HG03066 (cell line): ENCODE results near the gene ZNF512B.
"Not testable (repeated sequence)": the region's sequence is repeated elsewhere in the genome, so short reads cannot be mapped to it uniquely, and the experiment has no call there.

Source experiments
- ATAC-seq: cut with Tn5 transposase; IDR thresholded peaks from one replicate; pipeline ENCODE4 v1.9.1; 2021; ENCODE audit warnings: low read depth; ENCODE audit not compliant: unreplicated experiment

Gene ZNF512B

DNA sequence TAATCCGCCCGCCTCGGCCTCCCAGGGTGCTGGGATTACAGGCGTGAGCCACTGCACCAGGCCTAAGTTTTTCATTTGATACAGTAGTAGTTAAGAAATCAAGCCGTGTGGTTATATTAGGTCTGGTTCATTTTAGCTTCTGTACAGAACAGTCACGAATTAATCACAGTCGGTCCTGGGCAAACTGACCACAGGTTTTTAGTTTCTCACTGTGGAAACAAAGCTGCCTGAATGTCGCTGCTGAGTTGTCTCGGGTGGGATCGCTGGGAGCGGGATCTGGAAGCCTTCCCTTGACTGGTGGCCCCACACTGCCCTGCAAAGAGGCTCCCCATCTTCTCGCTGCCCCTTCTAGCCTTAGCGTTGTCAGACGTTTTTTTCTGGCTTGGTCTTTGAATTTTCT is 32.1 kb downstream of the ZNF512B start:
- ATAC-seq: no peak

DNA sequence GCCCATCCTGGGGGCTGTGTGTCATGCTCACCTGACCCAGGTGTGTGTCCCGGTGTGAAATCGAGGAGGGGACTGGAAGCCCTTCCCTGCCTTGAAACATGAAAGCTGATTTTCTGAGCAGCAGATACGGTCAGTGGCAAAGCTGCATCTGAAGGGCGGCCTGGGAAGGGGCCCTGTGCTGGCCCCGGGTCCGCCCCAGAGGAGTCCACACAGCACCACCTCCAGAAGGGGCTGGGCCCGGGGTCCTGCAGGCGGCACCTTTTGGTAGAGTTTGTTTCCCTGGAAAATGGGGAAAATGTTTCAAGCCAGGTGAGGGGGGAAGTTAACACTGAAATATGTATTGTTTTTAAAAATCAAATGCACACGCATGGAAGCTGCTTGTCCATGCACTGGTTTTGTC is 34.3 kb downstream of the ZNF512B start:
- no peak for ATAC-seq

DNA sequence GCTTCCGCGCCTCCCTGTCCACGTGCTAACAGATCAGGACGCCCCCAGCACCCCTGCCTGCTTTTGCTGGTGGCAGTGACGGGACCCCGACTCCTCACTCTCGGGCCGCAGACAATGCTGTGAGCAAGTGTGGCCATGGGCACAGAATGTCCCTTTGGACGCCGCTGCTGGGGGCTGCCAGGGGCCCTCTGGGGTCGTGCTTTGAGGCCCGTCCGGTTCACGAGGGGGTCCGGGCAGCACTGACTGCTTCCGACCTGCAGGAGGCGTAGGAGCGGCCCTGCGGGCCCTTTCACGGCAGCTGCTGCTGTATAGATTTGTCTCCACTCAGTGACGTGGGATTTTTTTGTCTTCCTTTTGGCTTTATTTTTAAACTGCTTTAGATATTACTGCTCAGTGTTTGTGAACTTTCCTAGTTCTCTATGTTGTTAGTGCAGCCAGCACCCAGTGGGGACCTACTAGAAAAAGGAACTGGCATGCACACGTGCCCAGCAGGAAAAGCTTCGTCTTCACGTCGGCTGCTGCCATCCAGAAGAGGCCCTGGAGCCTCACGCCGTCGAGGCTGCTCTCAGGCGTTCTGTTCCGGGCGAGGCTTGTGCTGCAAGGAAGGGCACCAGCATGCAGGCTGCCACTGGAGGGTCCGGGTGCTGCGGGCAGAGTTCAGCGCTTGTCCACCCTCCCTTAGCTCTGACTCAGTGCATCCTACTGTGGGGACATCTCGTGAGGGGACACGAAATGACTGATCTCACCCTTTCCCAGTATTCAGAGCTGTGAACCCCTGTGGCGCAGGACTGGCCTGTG is 35.3 kb downstream of the ZNF512B start:
- no peak for ATAC-seq

DNA sequence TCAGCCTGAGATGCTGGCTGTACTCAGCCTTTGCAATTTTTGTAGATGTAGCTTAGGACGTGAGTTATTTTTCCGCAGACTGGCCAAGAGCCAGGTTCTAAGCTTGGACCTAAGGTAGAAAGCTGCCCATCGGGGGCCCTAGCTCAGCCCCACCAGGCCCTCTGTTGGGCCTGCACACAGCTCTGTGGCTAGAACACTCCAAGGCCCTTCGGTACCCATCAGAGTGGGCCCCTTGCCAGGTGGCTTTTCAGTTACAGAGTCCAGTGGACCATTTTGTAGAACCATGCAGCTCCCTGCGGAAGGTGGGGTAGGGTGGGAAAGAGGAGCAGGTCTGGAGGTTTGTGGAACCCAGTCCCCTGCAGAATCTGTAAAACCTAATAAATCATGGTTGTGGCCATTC is 36.1 kb downstream of the ZNF512B start:
- no peak for ATAC-seq

DNA sequence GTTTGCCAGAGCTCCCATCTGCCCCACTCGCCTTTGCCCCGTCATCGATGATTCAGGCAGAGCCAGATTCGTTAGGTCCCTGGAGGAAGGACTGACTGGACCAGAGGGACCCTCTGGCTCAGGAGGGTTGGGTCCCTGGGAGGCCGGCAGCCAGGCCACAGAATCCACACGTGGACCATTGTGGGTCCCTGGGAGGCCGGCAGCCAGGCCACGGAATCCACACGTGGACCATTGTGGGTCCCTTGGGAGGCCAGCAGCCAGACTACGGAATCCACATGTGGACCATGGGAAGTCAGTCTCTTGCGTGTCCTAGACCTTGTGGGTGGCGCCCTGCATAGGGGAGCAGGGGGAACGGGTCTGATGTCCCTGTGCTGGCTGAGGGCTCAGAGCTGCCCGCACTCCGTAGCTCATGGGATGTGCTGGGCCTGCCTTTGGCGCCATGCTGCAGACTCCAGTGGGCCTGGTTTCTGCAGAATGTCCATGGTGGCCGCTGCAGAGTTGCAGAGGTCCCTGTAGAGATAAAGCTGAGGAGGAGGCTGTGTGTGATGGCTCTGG is 37.0 kb downstream of the ZNF512B start:
- ATAC-seq: no peak

DNA sequence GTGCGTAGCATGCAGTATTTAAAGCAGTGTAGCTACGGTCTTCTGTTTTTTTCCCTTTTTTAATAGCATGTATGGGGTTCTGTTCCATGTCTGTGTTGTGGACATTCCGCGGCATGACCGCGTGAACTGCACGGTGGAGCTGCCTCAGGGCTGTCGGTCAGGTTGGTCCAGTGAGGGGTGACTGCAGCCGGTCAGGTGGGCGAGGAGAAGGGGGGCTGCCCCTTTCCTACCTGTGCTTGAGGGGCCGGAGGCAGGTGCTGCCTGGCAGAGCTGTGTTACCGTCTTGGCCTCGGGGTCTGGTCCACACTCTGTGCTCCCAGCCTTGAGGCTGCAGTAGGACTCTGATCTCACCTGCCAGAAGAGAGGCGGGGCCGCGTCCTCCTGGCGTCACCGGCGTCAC is 38.0 kb downstream of the ZNF512B start:
- ATAC-seq: no peak

DNA sequence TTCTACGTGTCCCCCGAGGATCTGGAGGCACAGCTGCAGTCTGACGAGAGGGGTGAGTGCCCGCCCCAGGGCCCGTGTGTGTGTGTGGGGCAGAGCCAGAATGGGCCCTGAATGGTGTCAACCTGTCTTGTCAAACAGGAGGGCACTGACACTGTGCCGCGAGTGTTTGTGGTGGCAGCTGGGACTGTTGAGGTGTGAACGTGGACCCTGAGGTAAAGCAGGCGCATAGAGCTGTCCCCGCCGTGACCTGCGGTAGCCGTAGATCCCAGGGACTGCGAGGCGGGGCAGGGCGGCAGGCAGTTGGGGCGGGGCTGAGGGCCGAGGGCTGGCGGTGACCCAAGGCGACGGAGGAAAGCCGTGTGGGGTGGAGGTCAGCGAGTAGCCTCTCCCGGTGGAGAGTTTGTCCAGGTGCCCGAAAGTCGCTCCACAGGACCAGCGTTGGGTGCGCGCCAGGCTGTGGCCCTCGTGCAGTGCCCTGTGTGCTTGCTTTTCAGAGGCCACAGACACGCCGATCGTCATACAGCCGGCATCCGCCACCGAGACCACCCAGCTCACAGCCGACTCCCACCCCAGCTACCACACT is 38.7 kb downstream of the ZNF512B start:
- no peak for ATAC-seq

DNA sequence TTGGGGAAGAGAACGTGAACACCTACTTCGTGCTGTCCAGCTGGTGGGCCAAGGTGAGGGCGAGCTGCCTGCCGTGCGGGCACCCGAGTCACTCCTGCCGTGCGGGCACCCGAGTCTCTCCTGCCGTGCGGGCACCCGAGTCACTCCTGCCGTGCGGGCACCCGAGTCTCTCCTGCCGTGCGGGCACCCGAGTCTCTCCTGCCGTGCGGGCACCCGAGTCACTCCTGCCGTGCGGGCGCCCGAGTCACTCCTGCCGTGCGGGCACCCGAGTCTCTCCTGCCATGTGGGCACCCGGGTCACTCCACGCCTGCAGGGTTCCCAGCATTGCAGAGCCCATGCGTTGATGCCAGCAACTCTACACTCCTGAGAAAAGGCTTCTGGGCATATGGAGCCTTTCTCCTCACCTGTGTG is 40.3 kb downstream of the ZNF512B start:
- not testable (repeated sequence) for ATAC-seq

DNA sequence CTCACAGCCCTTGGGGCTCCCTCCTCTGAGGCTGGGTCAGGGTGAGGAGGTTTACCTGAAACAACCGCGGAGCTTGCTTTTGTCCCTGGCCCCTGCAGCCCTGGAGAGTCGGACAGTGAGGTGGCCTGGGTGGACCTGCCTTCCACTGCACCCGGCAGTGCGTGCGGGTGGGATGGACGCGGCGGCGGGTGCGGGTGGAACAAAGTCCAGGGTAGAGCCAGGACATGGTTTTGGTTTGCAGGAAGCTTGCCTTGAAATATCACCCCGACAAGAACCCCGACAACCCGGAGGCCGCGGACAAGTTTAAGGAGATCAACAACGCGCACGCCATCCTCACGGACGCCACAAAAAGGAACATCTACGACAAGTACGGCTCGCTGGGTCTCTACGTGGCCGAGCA is 40.7 kb downstream of the ZNF512B start:
- ATAC-seq: no peak

DNA sequence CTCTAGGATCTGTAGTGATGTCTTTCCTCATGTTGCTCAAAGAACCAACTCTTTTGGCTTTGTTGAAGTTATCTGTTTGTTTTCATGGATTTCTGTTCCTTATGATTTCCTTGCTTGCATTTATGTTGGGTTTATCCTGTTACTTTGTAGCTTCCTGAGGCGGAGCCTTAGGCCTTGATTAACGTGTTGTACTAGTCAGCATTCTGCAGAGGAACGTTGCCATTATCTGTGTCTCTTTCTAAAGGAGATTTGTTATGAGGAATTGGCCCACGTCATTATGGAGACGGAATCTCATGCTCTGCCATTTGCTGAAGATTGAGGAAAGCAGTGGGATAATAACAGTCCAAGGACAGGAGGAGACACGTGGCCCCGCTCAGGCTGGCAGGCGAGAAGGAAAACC is 43.4 kb downstream of the ZNF512B start:
- no peak for ATAC-seq

DNA sequence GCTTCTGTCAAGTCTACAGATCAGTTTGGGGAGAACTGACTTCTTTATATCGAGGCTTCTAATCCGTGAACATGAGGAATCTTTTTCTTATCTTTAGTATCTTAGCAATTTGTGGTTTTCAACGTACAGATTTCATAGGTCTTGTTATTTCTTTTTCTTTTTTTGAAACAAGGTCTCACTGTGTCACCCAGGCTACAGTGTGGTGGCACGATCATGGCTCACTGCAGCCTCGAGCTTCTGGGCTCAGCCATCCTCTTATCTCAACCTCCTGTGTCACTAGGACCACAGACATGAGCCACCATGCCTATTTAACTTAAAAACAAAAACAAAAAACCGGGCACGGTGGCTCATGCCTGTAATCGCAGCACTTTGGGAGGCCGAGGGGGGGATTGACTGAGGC is 45.5 kb downstream of the ZNF512B start:
- no peak for ATAC-seq

DNA sequence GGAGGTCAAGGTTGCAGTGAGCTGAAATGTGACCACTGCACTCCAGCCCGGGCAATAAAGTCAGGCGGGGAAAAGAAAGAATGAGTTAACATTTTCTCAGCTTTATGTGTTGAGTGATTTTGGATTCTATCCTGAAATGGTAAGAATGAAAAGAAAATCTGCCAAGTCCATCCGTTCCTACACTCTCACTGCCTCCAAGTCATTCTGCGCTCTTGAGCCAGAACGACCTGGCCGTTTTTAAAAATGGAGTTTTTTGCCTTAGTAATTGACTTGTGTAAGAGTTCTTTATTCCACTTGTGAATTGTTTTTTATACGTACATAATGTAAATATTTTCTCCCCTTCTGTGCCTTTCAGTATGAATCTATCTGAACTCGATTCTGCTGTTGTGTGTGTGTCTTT is 46.1 kb downstream of the ZNF512B start:
- no peak for ATAC-seq

DNA sequence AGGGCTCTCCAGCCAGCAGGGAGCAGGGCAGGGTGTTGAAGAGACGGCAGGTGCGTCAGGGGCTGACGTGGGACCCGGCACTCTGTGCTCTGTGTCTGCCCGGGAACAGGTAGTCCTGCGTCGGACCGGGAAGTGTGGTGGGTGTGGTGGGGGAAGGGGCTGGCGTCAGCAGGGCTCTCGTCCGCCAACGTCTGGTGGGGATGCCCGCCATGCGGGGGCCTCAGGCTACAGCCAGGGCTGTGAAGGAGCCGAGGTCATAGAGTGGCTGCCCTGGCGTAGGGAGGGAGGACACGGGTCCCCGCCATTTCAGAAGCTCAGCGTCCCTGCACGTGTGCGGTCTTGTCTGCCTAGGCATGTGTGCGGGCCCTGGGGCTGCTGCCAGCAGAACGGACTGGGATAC is 49.5 kb downstream of the ZNF512B start:
- no peak for ATAC-seq

DNA sequence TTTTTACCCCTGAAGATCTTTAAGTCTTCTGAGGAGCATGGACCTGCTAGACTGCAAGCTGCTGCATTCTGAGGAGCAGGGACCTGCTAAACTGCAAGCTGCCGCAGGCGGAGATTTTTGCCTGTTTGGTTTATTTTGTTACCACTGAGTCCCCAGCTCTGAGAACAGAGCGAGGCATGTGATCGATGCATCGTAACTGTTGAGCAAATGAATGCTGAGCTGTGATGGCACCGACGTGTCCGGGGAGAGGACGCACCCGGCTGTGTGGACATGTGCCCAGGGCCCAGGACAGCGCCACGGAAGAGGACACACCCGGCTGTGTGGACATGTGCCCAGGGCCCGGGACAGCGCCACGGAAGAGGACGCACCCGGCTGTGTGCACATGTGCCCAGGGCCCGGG is 50.6 kb downstream of the ZNF512B start:
- ATAC-seq: no peak

DNA sequence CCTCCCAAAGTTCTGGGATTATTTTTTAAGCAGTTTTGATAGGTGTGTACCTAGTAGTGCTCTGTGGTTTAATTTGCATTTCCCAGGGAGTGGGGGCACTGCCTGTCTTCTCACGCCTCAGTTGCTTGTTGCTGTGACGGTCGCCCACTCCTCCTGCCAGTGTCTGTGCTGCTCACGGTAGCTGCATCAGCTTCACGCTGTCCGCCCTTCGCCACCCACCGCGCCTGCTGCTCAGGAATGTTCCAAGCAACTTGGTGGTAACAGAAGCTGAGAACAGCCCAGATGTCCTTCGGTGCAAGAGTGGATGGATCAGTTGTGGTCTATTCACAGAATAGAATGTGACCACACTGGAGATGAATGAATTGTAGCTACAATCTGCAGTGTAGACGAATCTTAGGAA is 51.9 kb downstream of the ZNF512B start:
- no peak for ATAC-seq

DNA sequence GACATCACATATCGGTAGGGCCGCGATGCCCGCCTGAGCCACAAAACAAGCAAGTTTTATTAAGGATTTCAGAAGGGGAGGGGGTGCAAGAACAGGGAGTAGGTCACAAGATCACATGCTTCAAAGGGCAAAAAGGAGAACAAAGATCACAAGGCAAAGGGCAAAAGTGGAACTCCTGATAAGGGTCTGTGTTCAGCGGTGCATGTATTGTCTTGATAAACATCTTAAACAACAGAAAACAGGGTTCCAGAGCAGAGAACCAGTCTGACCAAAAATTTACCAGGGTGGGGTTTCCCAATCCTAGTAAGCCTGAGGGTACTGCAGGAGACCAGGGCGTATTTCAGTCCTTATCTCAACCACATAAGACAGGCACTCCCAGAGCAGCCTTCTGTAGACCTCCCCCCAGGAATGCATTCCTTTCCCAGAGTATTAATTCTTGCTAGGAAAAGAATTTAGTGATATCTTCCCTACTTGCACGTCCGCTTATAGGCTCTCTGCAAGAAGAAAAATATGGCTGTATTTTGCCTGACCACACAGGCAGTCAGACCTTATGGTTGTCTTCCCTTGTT is 53.3 kb downstream of the ZNF512B start:
- not testable (repeated sequence) for ATAC-seq

DNA sequence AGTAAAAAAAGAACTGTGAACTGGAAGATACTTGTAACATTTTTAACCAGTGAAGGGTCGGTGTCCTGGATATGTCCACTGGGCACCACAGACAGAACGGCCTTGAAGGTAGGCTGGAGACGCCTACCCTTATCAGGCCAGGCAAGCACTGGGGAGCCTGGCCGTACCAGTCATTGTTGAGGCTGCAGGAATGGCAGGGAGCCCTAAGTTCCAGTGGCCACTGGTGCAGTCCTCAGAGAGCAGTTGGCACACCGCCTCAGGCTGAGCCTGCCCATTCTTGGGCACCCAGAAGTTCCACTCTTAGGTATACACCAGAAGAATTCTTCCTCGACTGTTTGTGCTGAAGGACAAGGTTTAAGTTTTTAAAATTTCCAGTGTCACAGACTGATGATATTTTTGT is 54.3 kb downstream of the ZNF512B start:
- ATAC-seq: no peak

DNA sequence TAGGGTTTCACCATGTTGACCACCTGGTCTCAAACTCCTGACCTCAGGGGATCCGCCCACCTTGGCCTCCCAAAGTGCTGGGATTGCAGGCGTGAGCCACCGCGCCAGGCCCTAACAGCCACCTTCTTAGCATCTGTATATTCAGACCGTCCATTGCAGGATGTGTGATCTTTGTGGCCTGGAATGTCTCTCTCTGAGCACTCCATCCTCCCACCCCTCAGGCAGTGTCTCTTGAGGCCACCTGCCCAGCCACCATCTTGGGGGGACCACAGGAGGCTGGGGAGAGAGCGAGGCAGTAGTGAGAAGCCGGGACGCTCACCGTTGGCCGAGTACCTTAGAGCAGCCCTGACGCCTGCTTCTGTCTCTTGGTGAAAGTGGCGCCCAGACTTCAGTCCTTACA is 56.0 kb downstream of the ZNF512B start:
- ATAC-seq: no peak

DNA sequence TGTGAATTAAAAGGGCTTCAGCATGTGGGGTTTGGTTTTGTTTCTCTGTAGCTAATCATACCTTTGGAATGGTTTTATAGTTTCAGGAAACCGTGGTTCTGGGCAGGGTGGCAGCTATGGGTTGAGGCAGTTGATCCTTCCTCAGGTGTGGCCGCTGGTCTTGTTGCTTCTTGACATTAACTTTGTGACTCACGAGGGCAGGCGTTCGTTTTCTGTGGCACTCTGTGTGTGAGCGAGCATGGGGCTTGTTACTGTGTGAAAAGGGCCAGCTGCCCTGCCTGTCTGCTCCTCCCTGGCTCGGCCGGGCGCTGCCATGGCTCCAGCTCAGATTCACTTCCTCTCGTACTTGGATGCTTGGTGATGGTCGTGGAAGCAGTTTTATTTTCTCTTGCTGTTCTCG is 58.6 kb downstream of the ZNF512B start:
- no peak for ATAC-seq

DNA sequence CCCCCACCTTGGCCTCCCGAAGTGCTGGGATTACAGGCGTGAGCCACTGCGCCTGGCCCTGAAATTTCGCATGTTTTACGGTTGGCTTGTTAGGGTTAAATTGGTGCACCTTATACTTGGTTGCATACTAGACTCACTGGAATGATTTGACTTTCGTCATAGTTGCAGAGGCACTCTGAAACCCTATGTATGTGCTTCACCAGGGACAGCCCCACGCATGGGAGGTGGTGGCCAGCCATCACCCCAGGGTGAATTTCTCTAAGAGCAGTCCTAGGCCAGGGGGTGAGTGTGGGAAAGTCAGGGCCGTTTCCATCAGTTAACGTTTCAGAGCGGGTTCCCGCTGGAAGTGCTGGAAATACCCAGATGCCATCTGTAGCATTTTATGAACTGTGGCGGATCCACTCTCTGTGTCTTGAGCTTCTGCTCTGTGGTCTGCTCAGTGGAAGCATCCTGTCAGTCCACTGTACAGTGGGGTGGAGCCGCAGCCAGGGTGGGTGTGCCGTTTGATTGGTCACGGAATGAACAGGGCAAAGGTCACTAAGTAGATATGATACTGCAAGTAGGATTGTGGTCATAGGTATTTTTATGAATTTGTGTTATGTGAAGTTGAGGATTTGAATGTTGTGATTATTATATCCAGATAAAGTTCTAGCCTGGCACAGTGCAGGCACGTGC is 61.6 kb downstream of the ZNF512B start:
- no peak for ATAC-seq
